ENCODE data around the gene PLOD3. TPM values are rescaled to one million over a fixed set of nuclear protein-coding genes. Genes with fewer than 3 reads are reported as not detected.

The PLOD3 gene
- total and polyA plus RNA-seq, 2 donors (not counting 3 experiments of a cell fraction or from before 2014, with no cell fraction given) = 143 to 170 TPM

- no peak overlapping the region for H3K4me3 ChIP-seq (replicated peaks in 1 of 3; ENCODE audit: insufficient read depth in 1 of 3, low read depth in 1 of 3, low read length in 3 of 3)
- H3K4me1 ChIP-seq (ENCODE audit: control insufficient read depth, extremely low read depth, insufficient read depth, low read length) = peaks cover 9% of the 10 kb centered on the region
- TF ChIP-seq POLR2AphosphoS5 (IDR thresholded peaks at IDR 0.05; ENCODE audit: insufficient read depth, low read depth, low read length) = no peak
- TF ChIP-seq POLR2A (IDR thresholded peaks at IDR 0.05; ENCODE audit: low read depth, low read length) = no peak
- peak; percentile 5 for TF ChIP-seq FOS (IDR thresholded peaks at IDR 0.05; ENCODE audit: borderline replicate concordance, insufficient read depth, low read length)
- H3K27ac ChIP-seq (ENCODE audit: insufficient read depth, low read depth, low read length) = no peak overlapping the region
- DNase-seq (ENCODE audit: low read depth, low spot score) = no peak
- H2AFZ ChIP-seq (ENCODE audit: low read depth, low read length) = no peak overlapping the region
- ChIA-PET CTCF (interaction anchor here (1.1 to 1.6 kb wide), 3 partner anchors 12 to 24 kb away, joined by 6 to 17 read pairs (median 7); no protein-coding TSS in a partner anchor), POLR2A (no interaction called here)
- no peak overlapping the region for H3K4me2 ChIP-seq (ENCODE audit: insufficient read depth, low read length)
- H3K9ac ChIP-seq (replicated peaks; ENCODE audit: extremely low read depth, insufficient read depth, low read length) = no peak overlapping the region
- H3K9me3 ChIP-seq (replicated peaks; ENCODE audit: control insufficient read depth, insufficient read depth, low read length) = no peaks in the 10 kb centered on the region
- no TSS peak for BruUV-seq (replicated peaks)
- H3K27me3 ChIP-seq (ENCODE audit: control insufficient read depth in 2 of 2, insufficient read depth in 2 of 2, low read length in 2 of 2) = peaks cover 80 to 87% of the 10 kb centered on the region in 2 experiments
- dilution Hi-C loops (cut with MboI; ENCODE audit: extremely low pct_ligation_motif_present, low sequenced_read_pairs) (no loop called here), intact Hi-C loops (cut with micrococcal nuclease) (loop anchor here (1.0 to 10.0 kb wide), 4 partner anchors 24 to 274 kb away; partner anchors contain the start of gene ACHE)
- FAIRE-seq = no peak
- no peaks in the 10 kb centered on the region for H3K9me1 ChIP-seq (replicated peaks; ENCODE audit: control insufficient read depth, extremely low read depth, insufficient read depth, low read length)
- H3K36me3 ChIP-seq (ENCODE audit: control insufficient read depth in 2 of 2, extremely low read depth in 1 of 2, insufficient read depth in 2 of 2, low read length in 2 of 2) = no peaks in the 10 kb centered on the region
- no peaks in the 10 kb centered on the region for H3K79me2 ChIP-seq (ENCODE audit: control insufficient read depth, insufficient read depth, low read length)
- no peaks in the 10 kb centered on the region for H4K20me1 ChIP-seq (replicated peaks; ENCODE audit: control insufficient read depth, extremely low read depth, insufficient read depth, low read length)
Observed at GRCh38 chr7:101168412-101169049, 48.9 kb downstream of the PLOD3 start.

DNA sequence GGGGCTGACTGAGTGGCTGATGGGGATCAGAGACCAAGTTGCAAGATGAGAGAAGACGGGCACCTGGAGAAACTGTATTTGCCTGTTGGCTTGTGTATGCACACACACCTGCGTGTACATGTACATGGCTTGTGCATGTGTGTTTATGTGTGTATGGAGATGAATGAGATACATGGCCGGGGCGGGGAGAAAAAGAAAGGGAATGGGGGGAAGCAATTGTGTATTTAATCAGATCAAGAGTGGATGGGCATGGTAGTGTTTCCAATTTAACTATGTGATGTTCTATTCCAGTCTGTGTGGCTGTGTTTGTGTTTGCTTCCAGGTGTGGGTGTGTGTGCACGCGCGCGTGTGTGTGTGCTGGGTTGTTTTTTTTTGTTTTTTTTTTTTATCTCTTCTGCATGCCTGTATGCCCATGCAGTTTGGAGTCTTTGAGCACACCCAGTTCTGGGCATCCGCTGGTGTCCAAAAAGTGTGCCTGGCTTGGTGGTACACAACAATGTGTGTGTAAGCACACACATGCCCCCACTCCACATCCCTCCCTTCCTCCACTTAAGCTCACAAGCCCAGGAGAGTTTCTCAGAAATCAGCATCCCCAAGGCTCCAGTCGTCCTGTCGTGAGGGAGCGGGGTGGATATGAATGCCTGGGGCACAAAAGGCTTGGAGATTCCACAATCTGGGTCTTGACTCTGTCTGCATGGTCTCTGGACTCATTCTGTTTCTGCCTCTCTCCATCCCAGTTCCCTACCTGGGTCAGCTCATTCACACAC is 49.6 kb downstream of the PLOD3 start:
- Histone ChIP-seq H3K9me1 (replicated peaks; ENCODE audit: control insufficient read depth, extremely low read depth, insufficient read depth, low read length) (no peaks in the 10 kb centered on the region), H4K20me1 (replicated peaks; ENCODE audit: control insufficient read depth, extremely low read depth, insufficient read depth, low read length) (no peaks in the 10 kb centered on the region), H3K4me2 (ENCODE audit: insufficient read depth, low read length) (no peak overlapping the region), H3K27ac (ENCODE audit: insufficient read depth, low read depth, low read length) (no peak overlapping the region), H3K4me1 (ENCODE audit: control insufficient read depth, extremely low read depth, insufficient read depth, low read length) (peaks cover 12% of the 10 kb centered on the region), H3K9me3 (replicated peaks; ENCODE audit: control insufficient read depth, insufficient read depth, low read length) (no peaks in the 10 kb centered on the region), H3K79me2 (ENCODE audit: control insufficient read depth, insufficient read depth, low read length) (no peaks in the 10 kb centered on the region), H3K9ac (replicated peaks; ENCODE audit: extremely low read depth, insufficient read depth, low read length) (no peak overlapping the region), H3K27me3 (ENCODE audit: control insufficient read depth in 2 of 2, insufficient read depth in 2 of 2, low read length in 2 of 2) (peaks cover 76 to 83% of the 10 kb centered on the region in 2 experiments), H2AFZ (ENCODE audit: low read depth, low read length) (no peak overlapping the region), H3K36me3 (ENCODE audit: control insufficient read depth in 2 of 2, extremely low read depth in 1 of 2, insufficient read depth in 2 of 2, low read length in 2 of 2) (no peaks in the 10 kb centered on the region), H3K4me3 (replicated peaks in 1 of 3; ENCODE audit: insufficient read depth in 1 of 3, low read depth in 1 of 3, low read length in 3 of 3) (no peak overlapping the region)
- DNase-seq (ENCODE audit: low read depth, low spot score) (no peak), FAIRE-seq (no peak)
- BruUV-seq (replicated peaks) = no TSS peak
- intact Hi-C loops (cut with micrococcal nuclease) (loop anchor here (10.0 kb wide), 1 partner anchor 273 kb away; the partner anchor contains the start of gene ACHE), dilution Hi-C loops (cut with MboI; ENCODE audit: extremely low pct_ligation_motif_present, low sequenced_read_pairs) (no loop called here)
- TF ChIP-seq EZH2 (IDR thresholded peaks at IDR 0.05; ENCODE audit: borderline replicate concordance, low read depth, low read length, severe bottlenecking) = peak; percentile 15
- TF ChIP-seq FOS (IDR thresholded peaks at IDR 0.05; ENCODE audit: borderline replicate concordance, insufficient read depth, low read length) = no peak
- TF ChIP-seq CTCF (IDR thresholded peaks at IDR 0.05; ENCODE audit: extremely low read depth in 1 of 2, insufficient read depth in 1 of 2, low read depth in 1 of 2, low read length in 2 of 2) = no peak
- TF ChIP-seq, protein P1, sequence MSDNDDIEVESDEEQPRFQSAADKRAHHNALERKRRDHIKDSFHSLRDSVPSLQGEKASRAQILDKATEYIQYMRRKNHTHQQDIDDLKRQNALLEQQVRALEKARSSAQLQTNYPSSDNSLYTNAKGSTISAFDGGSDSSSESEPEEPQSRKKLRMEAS (IDR thresholded peaks at IDR 0.05; ENCODE audit: insufficient read depth, insufficient read length) = no peak
- TF ChIP-seq GATA2 (IDR thresholded peaks at IDR 0.05; ENCODE audit: insufficient read depth, insufficient read length, low read depth, low read length) = no peak
- ChIA-PET CTCF (interaction anchor here (1.1 to 1.6 kb wide), 3 partner anchors 11 to 24 kb away, joined by 6 to 17 read pairs (median 7); no protein-coding TSS in a partner anchor), POLR2A (no interaction called here)
